K562 (cell line): ENCODE data around the gene MYO16. TPM values are rescaled to one million over a fixed set of nuclear protein-coding genes. Genes with fewer than 3 reads are reported as not detected.

ENCODE experiments used
- ATAC-seq: fragments of 200-7000 bp; cut with Tn5 transposase; 3 replicates; pipeline ENCODE4 v1.9.1; 2020; ENCODE audit warnings: moderate library complexity
- BruUV-seq: library from RNA; stranded (reverse); fragments of 400-500 nt; replicated peaks from 2 replicates; lab custom pipeline; 2021; lab: Mats Ljungman, UMichigan
- CTCF ChIA-PET: fragments of 300-600 bp; formaldehyde crosslinking; extraction: SDS; loops from one replicate; lab custom pipeline; 2021; ENCODE audit warnings: low intra/inter-chr PET ratio; lab: Yijun Ruan, JAX
- POLR2A ChIA-PET: fragments of 300-600, 350-650 bp; sonication (Branson Sonifier 250); formaldehyde crosslinking; extraction: SDS; loops from one replicate; lab custom pipeline; 2021; ENCODE audit warnings: antibody characterized with exemption, inconsistent platforms; lab: Yijun Ruan, JAX
- DNase-seq, 4 experiments: peaks; one replicate each; pipeline versions ENCODE4 v3.0.0 to v3.0.0-alpha.2; 2011 to 2018; ENCODE audit warnings: low spot score in 3 of 4, mixed read lengths in 3 of 4; ENCODE audit errors: extremely low read depth in 1 of 4
- FAIRE-seq: peaks from 2 replicates; lab custom pipeline; 2011; peaks lifted over from hg19 to GRCh38; lab: Jason Lieb, UNC
- H2AFZ ChIP-seq: 2 replicates; pipeline ENCODE4 v1.6.0; 2011; ENCODE audit warnings: low read depth, low read length, control low read depth, inconsistent platforms
- H3K27ac ChIP-seq: fragments of 200-600 bp; 3 replicates; pipeline ENCODE4 v1.8.0; 2011; ENCODE audit warnings: low read depth, mild to moderate bottlenecking, control low read depth, inconsistent platforms, low read length, moderate library complexity, mixed read lengths; ENCODE audit errors: extremely low read depth
- H3K27me3 ChIP-seq, 2 experiments: fragments of 300-600 bp in 1 of 2; 2 replicates in 1 of 2; 3 replicates in 1 of 2; pipeline versions ENCODE4 v1.6.0 to v1.8.0; 2011; ENCODE audit warnings: inconsistent platforms in 2 of 2, low read length in 2 of 2, mild to moderate bottlenecking in 1 of 2, mixed read lengths in 1 of 2, moderate library complexity in 1 of 2; ENCODE audit not compliant: control insufficient read depth in 2 of 2, insufficient read depth in 2 of 2
- H3K36me3 ChIP-seq: fragments of 300-600 bp; 3 replicates; pipeline ENCODE4 v1.8.0; 2011; ENCODE audit warnings: mild to moderate bottlenecking, low read length, inconsistent platforms; ENCODE audit not compliant: control insufficient read depth, insufficient read depth
- H3K4me1 ChIP-seq, 2 experiments: fragments of 200-600 bp in 1 of 2; replicated peaks in 1 of 2; 2 replicates in 1 of 2; 3 replicates in 1 of 2; pipeline versions ENCODE4 v1.5.1 to v1.8.0; 2011; ENCODE audit warnings: inconsistent platforms in 2 of 2, low read length in 2 of 2, mild to moderate bottlenecking in 1 of 2, mixed read lengths in 1 of 2, moderate library complexity in 1 of 2; ENCODE audit not compliant: control insufficient read depth in 2 of 2, insufficient read depth in 2 of 2
- H3K4me2 ChIP-seq: 2 replicates; pipeline ENCODE4 v1.6.1; 2011; ENCODE audit warnings: low read length, control low read depth, inconsistent platforms, mixed read lengths; ENCODE audit not compliant: insufficient read depth
- H3K4me3 ChIP-seq: fragments of 200-600 bp; sonication (generic), shearing (Covaris generic); 2 replicates; pipeline ENCODE4 v1.5.1; 2016; ENCODE audit warnings: control low read depth, inconsistent platforms
- H3K79me2 ChIP-seq: fragments of 200-600 bp; 3 replicates; pipeline ENCODE4 v1.8.0; 2011; ENCODE audit warnings: low read length, inconsistent platforms; ENCODE audit not compliant: control insufficient read depth, insufficient read depth
- H3K9ac ChIP-seq, 2 experiments: 2 replicates each; pipeline versions ENCODE4 v1.6.0 to v1.6.1; 2011; ENCODE audit warnings: low read depth in 2 of 2, low read length in 2 of 2, control low read depth in 1 of 2, inconsistent platforms in 1 of 2, mild to moderate bottlenecking in 1 of 2, mixed read lengths in 1 of 2; ENCODE audit not compliant: insufficient read depth in 1 of 2
- H3K9me1 ChIP-seq: one replicate; pipeline ENCODE4 v1.6.0; 2011; ENCODE audit warnings: inconsistent platforms, mild to moderate bottlenecking, low read length, moderate library complexity; ENCODE audit not compliant: control insufficient read depth, insufficient read depth
- H3K9me3 ChIP-seq: replicated peaks from 2 replicates; pipeline ENCODE4 v1.5.1; 2011; ENCODE audit warnings: low read depth, low read length, inconsistent platforms; ENCODE audit not compliant: control insufficient read depth, insufficient read depth
- H4K20me1 ChIP-seq: replicated peaks from 2 replicates; pipeline ENCODE4 v1.6.1; 2011; ENCODE audit warnings: low read length, inconsistent platforms, mixed read lengths; ENCODE audit not compliant: control insufficient read depth, insufficient read depth
- EGR1 ChIP-seq: fragments of 450-650 bp; conservative IDR thresholded peaks from 2 replicates; pipeline ENCODE4 v1.6.1; 2017; ENCODE audit warnings: mild to moderate bottlenecking
- KLF6 ChIP-seq: fragments of 250-450 bp; sonication (Bioruptor Pico); IDR thresholded peaks from 2 replicates; pipeline ENCODE4 v1.4.0; 2020; ENCODE audit warnings: mild to moderate bottlenecking, moderate library complexity, borderline replicate concordance
- PTTG1 ChIP-seq: fragments of 450-650 bp; IDR thresholded peaks from 2 replicates; pipeline ENCODE4 v1.6.1; 2016; ENCODE audit warnings: low read depth, mild to moderate bottlenecking, missing genetic modification characterization, missing compliant biosample characterization
- RUNX1 ChIP-seq: sonication (generic); IDR thresholded peaks from 2 replicates; pipeline ENCODE4 v1.6.1; 2016; ENCODE audit warnings: antibody characterized with exemption, low read depth
- SMARCA5 ChIP-seq: fragments of 450-650 bp; IDR thresholded peaks from 2 replicates; pipeline ENCODE4 v1.6.1; 2016
- SMC3 ChIP-seq: conservative IDR thresholded peaks from 2 replicates; pipeline ENCODE4 v1.6.1; 2011; ENCODE audit warnings: low read depth, low read length, improper control_type of control experiment; ENCODE audit not compliant: insufficient read depth
- SP1 ChIP-seq: sonication (generic); formaldehyde crosslinking; IDR thresholded peaks from 2 replicates; pipeline ENCODE4 v1.8.1; 2022; ENCODE audit warnings: mild to moderate bottlenecking, missing genetic modification reagents
- ZC3H11A ChIP-seq: IDR thresholded peaks from 2 replicates; pipeline ENCODE4 v1.6.1; 2012; ENCODE audit warnings: low read depth, low read length, improper control_type of control experiment
- ZNF140 ChIP-seq: fragments of 250-450 bp; sonication (Bioruptor Pico); IDR thresholded peaks from 2 replicates; pipeline ENCODE4 v1.8.0; 2021; ENCODE audit warnings: moderate library complexity, mild to moderate bottlenecking, inconsistent platforms
- ZNF324 ChIP-seq: fragments of 250-450 bp; sonication (Bioruptor Pico); IDR thresholded peaks from 2 replicates; pipeline ENCODE4 v1.4.0; 2020; ENCODE audit warnings: mild to moderate bottlenecking
- WGBS: fragments of 100-300 bp; shearing (Covaris generic); methylation state at CpG from one replicate; pipeline ENCODE4 v1.1.6; 2016; ENCODE audit warnings: low coverage, mixed read lengths; ENCODE audit not compliant: insufficient coverage; ENCODE audit errors: missing lambda C conversion rate; 5-methylcytosine and 5-hydroxymethylcytosine counted together
- in situ Hi-C: fragments of 300-500 bp; cut with MboI; formaldehyde crosslinking; loops from 4 replicates; pipeline ENCODE4 v1.15.0; 2018; ENCODE audit warnings: inconsistent platforms, mixed read lengths
- intact Hi-C: fragments of 100-400 bp; cut with micrococcal nuclease; formaldehyde crosslinking; loops from 2 replicates; pipeline ENCODE4 v1.14.2; 2022
- polyA plus RNA-seq, 8 experiments: library from polyadenylated mRNA; depleted of rRNA in 4 of 8; stranded (reverse) in 5 of 8; unstranded in 3 of 8; fragments of >200 nt; fragmentation: Nextera tagmentation in 2 of 8; fragmentation: Illumina TruSeq in 1 of 8; extraction: Ambion mirVana in 2 of 8; extraction: Trizol in 1 of 8; gene quantifications; 2 replicates each; pipeline versions ENCODE4 v1.2.1 to v1.2.3, GENCODE V29; 2011 to 2014; ENCODE audit warnings: inconsistent platforms in 1 of 8, missing spikeins in 1 of 8
- total RNA-seq, 7 experiments: library from RNA; depleted of rRNA in 6 of 7; stranded (reverse); fragments of >200 nt in 6 of 7; fragmentation: Illumina TruSeq in 2 of 7; extraction: Trizol in 2 of 7; gene quantifications; 2 replicates each; pipeline versions ENCODE4 v1.2.1 to v1.2.3, GENCODE V29; 2011 to 2021; ENCODE audit warnings: low replicate concordance in 1 of 7
- TF ChIP-seq, protein P1 (sequence below): sonication (generic); formaldehyde crosslinking; IDR thresholded peaks from 2 replicates; pipeline ENCODE4 v1.8.0; 2022; ENCODE audit warnings: mild to moderate bottlenecking, missing genetic modification reagents, borderline replicate concordance
- TF ChIP-seq, protein P2 (sequence below): sonication (generic); formaldehyde crosslinking; IDR thresholded peaks from 2 replicates; pipeline ENCODE4 v1.8.0; 2022; ENCODE audit warnings: mild to moderate bottlenecking, missing genetic modification reagents
- TF ChIP-seq, protein P3 (sequence below): sonication (generic); formaldehyde crosslinking; IDR thresholded peaks from 2 replicates; pipeline ENCODE4 v1.5.0; 2020; ENCODE audit warnings: missing genetic modification reagents

Gene MYO16
- total and polyA plus RNA-seq, 9 of the 15 experiments (the other 6 are each of a cell fraction or from before 2014, with no cell fraction given): 4.3 to 45.7 (median 12.1) TPM

DNA sequence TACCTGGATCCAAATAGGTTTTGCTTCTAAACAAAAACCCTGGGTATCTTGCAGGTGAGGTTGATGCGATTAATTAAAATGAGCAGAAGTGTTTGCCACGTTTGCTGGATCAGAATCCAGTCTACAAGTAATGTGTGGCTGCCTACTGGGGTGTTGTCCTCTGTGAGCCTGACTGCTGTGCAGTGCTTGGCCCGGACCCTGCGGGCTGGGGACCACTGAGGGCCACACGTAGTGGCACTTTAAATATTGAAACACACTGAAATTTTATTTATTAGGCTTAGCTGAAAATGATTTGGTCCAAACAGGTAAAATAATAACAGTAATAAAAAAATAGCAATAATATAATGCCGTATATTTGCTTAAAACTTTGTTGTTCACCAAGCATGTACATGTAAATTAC, 338.0 kb downstream of the MYO16 start:
- CTCF ChIA-PET: no interaction called here
- in situ Hi-C loops: loop anchor here (25.0 kb wide), 1 partner anchor 1145 kb away; no protein-coding TSS in a partner anchor
- no peak for ATAC-seq
- intact Hi-C loops: loop anchor here (10.0 kb wide), 2 partner anchors 167 to 1447 kb away; no protein-coding TSS in a partner anchor
- WGBS: 48% methylated on average over 6 of the region's 6 CpGs
- Histone ChIP-seq H3K9me3 (no peaks in the 10 kb centered on the region), H3K4me2 (no peak overlapping the region), H2AFZ (no peak overlapping the region), H3K79me2 (no peaks in the 10 kb centered on the region), H3K36me3 (peaks cover 2% of the 10 kb centered on the region; the same call in 1 of the 3 replicates), H3K27me3 (no peaks in the 10 kb centered on the region; a peak in 1 of 5 replicates), H3K27ac (no peak overlapping the region), H3K9ac (no peak overlapping the region), H4K20me1 (no peaks in the 10 kb centered on the region), H3K4me3 (no peak overlapping the region), H3K4me1 (no peaks in the 10 kb centered on the region; a peak in 1 of 5 replicates), H3K9me1 (no peaks in the 10 kb centered on the region)
- no peak for FAIRE-seq
- TF ChIP-seq SMARCA5 (no peak), EGR1 (no peak), ZNF324 (CRISPR knock-in tag) (no peak), PTTG1 (tag) (no peak), KLF6 (CRISPR knock-in tag) (no peak), SMC3 (no peak), RUNX1 (no peak), SP1 (CRISPR knock-in tag) (no peak), ZC3H11A (no peak), ZNF140 (CRISPR knock-in tag) (no peak)
- TF ChIP-seq, protein P1, sequence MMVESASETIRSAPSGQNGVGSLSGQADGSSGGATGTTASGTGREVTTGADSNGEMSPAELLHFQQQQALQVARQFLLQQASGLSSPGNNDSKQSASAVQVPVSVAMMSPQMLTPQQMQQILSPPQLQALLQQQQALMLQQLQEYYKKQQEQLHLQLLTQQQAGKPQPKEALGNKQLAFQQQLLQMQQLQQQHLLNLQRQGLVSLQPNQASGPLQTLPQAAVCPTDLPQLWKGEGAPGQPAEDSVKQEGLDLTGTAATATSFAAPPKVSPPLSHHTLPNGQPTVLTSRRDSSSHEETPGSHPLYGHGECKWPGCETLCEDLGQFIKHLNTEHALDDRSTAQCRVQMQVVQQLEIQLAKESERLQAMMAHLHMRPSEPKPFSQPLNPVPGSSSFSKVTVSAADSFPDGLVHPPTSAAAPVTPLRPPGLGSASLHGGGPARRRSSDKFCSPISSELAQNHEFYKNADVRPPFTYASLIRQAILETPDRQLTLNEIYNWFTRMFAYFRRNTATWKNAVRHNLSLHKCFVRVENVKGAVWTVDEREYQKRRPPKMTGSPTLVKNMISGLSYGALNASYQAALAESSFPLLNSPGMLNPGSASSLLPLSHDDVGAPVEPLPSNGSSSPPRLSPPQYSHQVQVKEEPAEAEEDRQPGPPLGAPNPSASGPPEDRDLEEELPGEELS (CRISPR knock-in tag): no peak
- TF ChIP-seq, protein P2, sequence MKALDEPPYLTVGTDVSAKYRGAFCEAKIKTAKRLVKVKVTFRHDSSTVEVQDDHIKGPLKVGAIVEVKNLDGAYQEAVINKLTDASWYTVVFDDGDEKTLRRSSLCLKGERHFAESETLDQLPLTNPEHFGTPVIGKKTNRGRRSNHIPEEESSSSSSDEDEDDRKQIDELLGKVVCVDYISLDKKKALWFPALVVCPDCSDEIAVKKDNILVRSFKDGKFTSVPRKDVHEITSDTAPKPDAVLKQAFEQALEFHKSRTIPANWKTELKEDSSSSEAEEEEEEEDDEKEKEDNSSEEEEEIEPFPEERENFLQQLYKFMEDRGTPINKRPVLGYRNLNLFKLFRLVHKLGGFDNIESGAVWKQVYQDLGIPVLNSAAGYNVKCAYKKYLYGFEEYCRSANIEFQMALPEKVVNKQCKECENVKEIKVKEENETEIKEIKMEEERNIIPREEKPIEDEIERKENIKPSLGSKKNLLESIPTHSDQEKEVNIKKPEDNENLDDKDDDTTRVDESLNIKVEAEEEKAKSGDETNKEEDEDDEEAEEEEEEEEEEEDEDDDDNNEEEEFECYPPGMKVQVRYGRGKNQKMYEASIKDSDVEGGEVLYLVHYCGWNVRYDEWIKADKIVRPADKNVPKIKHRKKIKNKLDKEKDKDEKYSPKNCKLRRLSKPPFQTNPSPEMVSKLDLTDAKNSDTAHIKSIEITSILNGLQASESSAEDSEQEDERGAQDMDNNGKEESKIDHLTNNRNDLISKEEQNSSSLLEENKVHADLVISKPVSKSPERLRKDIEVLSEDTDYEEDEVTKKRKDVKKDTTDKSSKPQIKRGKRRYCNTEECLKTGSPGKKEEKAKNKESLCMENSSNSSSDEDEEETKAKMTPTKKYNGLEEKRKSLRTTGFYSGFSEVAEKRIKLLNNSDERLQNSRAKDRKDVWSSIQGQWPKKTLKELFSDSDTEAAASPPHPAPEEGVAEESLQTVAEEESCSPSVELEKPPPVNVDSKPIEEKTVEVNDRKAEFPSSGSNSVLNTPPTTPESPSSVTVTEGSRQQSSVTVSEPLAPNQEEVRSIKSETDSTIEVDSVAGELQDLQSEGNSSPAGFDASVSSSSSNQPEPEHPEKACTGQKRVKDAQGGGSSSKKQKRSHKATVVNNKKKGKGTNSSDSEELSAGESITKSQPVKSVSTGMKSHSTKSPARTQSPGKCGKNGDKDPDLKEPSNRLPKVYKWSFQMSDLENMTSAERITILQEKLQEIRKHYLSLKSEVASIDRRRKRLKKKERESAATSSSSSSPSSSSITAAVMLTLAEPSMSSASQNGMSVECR (CRISPR knock-in tag): no peak
- TF ChIP-seq, protein P3, sequence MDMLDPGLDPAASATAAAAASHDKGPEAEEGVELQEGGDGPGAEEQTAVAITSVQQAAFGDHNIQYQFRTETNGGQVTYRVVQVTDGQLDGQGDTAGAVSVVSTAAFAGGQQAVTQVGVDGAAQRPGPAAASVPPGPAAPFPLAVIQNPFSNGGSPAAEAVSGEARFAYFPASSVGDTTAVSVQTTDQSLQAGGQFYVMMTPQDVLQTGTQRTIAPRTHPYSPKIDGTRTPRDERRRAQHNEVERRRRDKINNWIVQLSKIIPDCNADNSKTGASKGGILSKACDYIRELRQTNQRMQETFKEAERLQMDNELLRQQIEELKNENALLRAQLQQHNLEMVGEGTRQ: no peak
- no TSS peak for BruUV-seq
- no peak for DNase-seq
- POLR2A ChIA-PET: no interaction called here
